Measurements from ENCODE around the gene DNAI4.
"Not testable (repeated sequence)": the region's sequence is repeated elsewhere in the genome, so short reads cannot be mapped to it uniquely, and the experiment has no call there.

DNAI4 gene

GRCh38 chr1:66787641-66788040 is 137.0 kb downstream of the DNAI4 start:
- no peak overlapping the region for H3K27ac ChIP-seq
- TF ChIP-seq CTCF (conservative IDR thresholded peaks at IDR 0.05), result no peak

- H3K27ac ChIP-seq, result not testable (repeated sequence)
These were observed 138.9 kb downstream of the DNAI4 start for GRCh38 chr1:66785800-66786199.

- no peak overlapping the region for H3K27ac ChIP-seq
- TF ChIP-seq CTCF (conservative IDR thresholded peaks at IDR 0.05), result no peak
These were observed 145.1 kb downstream of the DNAI4 start for GRCh38 chr1:66779475-66780078.

- no peak for TF ChIP-seq CTCF (conservative IDR thresholded peaks at IDR 0.05)
- H3K27ac ChIP-seq, result no peak overlapping the region
These were observed 145.7 kb downstream of the DNAI4 start for GRCh38 chr1:66778969-66779368.

- no peak for TF ChIP-seq CTCF (conservative IDR thresholded peaks at IDR 0.05)
These were observed 146.4 kb downstream of the DNAI4 start for GRCh38 chr1:66778266-66778665.

GRCh38 chr1:66777831-66778230 is 146.8 kb downstream of the DNAI4 start:
- no peak overlapping the region; the same call in 1 of the 2 replicates for H3K27ac ChIP-seq
- TF ChIP-seq CTCF (conservative IDR thresholded peaks at IDR 0.05), result no peak

More at GRCh38 chr1:66778266-66778665, 146.4 kb downstream of the DNAI4 start:
- no peak overlapping the region; the same call in 1 of the 2 replicates for H3K27ac ChIP-seq

- TF ChIP-seq CTCF (conservative IDR thresholded peaks at IDR 0.05), result no peak
- no peak overlapping the region for H3K27ac ChIP-seq
These were observed 149.0 kb downstream of the DNAI4 start for GRCh38 chr1:66775646-66776045.

GRCh38 chr1:66774438-66774837 is 150.2 kb downstream of the DNAI4 start:
- no peak for TF ChIP-seq CTCF (conservative IDR thresholded peaks at IDR 0.05)

More at GRCh38 chr1:66774438-66774837, 150.2 kb downstream of the DNAI4 start:
- H3K27ac ChIP-seq, result no peak overlapping the region
